Astrocyte of the spinal cord (primary cell): ENCODE measurements around the gene TVP23A.

Source experiments
- DNase-seq: peaks from one replicate; pipeline ENCODE4 v3.0.0; 2011; ENCODE audit warnings: low read depth, low spot score
- H3K4me3 ChIP-seq: 2 replicates; pipeline ENCODE4 v1.5.1; 2011; ENCODE audit warnings: low read depth, mild to moderate bottlenecking, low read length, moderate library complexity
- in situ Hi-C: cut with HindIII; loops from 2 replicates; pipeline ENCODE4 v1.10.0; 2017; ENCODE audit warnings: low sequenced_read_pairs
- TF ChIP-seq, protein P1 (sequence below): IDR thresholded peaks from 2 replicates; pipeline ENCODE4 v1.5.1; 2012; ENCODE audit warnings: low read depth, mild to moderate bottlenecking, low read length, inconsistent platforms

The TVP23A gene

DNA sequence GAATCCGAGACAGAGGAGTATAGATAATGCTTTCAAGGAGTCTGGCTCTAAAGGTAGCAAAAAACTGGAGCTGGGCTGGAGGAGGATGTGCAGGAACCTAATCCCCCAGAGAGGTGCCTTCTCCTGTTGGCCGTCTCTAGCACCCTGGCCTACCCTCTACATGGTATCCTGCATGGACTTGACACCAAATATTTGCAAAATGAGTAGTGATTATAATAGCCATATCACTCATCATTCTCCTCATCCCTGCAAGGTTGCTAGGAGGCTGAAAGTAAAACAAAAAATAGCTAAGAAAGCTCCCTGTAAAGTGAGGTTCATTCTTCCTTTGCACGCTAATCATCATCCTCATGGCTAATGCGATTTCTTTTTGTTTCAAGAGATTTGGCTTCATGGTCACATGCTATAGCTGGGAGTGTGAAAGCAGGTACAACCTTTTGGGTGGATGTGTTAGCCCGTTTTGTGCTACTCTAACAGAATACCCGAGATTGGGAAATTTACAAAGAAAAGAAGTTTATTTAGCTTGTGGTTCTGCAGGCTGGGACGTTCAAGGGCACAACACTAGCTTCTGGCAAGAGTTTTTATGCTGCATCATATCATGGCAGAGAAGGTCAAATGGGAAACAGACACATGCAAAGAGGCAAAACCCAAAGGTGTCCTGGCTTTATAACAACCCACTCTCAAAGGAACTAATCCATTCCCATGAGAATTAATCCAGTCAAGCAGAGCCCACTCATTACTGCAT is 31.3 kb upstream of the TVP23A start:
- no peak for DNase-seq
- TF ChIP-seq, protein P1, sequence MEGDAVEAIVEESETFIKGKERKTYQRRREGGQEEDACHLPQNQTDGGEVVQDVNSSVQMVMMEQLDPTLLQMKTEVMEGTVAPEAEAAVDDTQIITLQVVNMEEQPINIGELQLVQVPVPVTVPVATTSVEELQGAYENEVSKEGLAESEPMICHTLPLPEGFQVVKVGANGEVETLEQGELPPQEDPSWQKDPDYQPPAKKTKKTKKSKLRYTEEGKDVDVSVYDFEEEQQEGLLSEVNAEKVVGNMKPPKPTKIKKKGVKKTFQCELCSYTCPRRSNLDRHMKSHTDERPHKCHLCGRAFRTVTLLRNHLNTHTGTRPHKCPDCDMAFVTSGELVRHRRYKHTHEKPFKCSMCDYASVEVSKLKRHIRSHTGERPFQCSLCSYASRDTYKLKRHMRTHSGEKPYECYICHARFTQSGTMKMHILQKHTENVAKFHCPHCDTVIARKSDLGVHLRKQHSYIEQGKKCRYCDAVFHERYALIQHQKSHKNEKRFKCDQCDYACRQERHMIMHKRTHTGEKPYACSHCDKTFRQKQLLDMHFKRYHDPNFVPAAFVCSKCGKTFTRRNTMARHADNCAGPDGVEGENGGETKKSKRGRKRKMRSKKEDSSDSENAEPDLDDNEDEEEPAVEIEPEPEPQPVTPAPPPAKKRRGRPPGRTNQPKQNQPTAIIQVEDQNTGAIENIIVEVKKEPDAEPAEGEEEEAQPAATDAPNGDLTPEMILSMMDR: no peak
- in situ Hi-C loops: no loop called here
- no peak overlapping the region for H3K4me3 ChIP-seq

DNA sequence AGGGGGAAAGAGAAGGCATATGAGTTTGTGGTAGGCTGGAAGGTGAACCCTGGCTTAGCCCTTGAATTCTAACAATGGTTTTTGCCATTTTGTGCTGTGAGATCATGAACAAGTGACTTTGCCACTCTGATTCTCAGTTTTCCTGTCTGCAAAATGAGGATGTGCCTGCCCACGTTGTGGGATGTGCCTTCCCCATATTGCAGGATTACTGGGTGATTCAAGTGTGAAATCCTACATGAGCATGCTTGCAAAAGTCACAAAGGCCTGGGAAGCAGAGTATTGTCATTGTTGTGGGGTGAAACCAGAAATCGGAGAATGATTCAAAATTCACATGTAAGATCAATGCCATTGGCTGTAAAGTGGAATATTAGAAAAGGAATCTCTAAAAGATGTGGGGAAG is 28.6 kb upstream of the TVP23A start:
- in situ Hi-C loops: no loop called here
- DNase-seq: no peak
- TF ChIP-seq, protein P1: no peak
- no peak overlapping the region for H3K4me3 ChIP-seq

DNA sequence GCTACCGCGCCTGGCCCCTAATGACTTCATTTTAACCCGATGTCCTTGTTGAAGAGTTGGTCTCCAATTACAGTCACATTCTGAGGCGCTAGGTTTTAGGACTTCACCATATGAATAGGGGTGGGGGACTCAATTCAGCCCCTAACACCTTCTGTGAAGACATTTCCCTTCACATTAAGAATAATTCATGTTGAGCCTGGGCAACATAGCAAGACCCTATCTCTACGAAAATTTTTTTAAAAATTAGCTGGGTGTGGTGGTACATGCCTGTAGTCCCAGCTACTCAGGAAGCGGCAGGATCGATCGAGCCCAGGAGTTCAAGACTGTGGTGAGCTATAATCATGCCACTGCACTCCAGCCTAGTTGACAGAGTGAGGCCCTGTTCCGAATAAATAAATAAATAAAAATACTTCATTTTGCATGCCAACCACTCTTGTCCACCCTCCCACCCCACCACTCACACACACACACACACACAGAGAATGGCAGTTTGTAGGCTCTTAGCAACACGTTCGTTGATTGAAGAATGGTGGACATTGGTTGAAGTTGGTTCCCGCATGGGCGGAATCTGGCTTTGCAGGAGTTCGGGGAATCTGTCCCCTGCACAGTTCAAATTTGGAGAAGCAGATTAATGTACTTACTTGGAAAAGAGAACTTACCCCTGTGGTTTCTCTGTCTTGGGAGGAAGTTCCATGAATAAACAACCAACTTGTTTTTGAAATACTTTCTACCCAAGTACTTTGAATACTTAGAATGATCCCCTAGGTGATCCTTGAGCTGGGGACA is 27.8 kb upstream of the TVP23A start:
- TF ChIP-seq, protein P1: no peak
- in situ Hi-C loops: no loop called here
- H3K4me3 ChIP-seq: no peak overlapping the region
- no peak for DNase-seq

DNA sequence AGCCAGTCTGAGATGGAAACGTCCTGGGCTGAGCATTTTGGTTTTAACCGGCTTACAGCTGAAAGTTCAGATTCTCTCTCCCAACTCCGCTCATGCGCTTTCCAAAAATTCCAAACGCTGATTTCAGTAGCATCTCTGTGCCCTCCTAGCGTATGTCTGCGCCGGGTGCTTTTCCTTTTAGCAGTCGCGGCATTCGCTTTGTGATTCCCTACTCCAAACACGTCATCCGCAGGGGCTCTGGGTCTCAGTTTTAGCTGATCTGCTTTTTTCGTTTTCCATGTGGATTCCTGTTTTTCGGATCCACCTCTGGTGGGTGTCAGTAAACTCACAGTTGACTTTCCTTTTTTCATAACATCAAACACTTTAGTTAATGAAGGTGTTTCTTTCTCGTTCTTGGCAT is 22.1 kb upstream of the TVP23A start:
- DNase-seq: no peak
- TF ChIP-seq, protein P1: no peak
- in situ Hi-C loops: no loop called here
- H3K4me3 ChIP-seq: no peak overlapping the region

DNA sequence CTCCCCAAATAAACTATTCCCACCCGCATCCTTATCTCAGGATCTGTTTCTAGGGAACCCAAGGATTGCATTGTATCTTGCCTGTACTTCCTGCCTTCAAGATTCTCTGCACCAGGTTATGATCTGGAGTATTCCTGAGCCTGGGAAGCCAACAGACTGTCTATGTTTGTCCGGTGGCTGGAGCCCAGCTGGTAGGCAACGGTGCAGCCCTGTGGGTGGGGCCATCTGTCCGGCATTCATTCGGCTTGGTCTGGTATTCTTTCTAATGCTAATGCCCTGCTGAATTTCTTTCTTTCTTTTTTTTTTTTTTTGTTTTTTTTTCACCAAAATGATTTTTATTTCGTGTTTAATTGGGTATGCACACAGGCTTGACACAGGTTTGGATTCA is 20.7 kb upstream of the TVP23A start:
- in situ Hi-C loops: no loop called here
- H3K4me3 ChIP-seq: no peak overlapping the region
- DNase-seq: no peak
- TF ChIP-seq, protein P1: no peak

DNA sequence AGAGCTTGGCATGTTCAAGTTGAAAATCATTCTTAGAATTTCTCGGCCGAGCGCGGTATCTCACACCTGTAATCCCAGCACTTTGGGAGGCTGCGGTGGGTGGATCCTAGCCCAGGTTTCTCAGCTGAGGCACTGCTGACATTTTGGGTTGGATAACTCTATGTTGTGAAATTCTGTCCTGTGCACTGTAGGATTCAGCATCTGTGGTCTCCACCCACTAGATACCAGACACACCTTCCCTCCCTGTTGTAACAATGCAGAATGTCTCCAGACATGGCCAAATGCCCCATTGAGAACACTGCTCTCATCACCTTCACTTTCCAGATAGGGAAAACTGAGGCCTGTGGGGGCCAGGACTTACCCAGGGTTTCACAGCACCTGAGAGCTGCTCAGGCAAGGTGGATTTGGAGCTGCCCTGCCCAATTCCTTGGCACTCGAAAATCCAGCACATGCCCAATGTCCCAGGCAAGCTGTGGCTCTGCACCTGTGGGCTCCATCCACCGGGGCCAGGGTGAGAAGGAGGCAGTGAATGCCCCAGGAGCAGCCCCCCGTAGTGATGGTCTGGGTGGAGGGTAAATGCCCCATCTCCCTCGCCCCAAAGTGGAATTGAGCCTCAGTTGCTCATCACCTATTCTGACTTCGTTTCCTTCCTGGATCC is 20.2 kb upstream of the TVP23A start:
- TF ChIP-seq, protein P1: no peak
- DNase-seq: no peak
- no peak overlapping the region for H3K4me3 ChIP-seq
- in situ Hi-C loops: no loop called here
